HG03520 (cell line): ENCODE measurements around the gene MYO5B.
A peak's percentile ranks its signal among the peaks of the same experiment; 100 is the strongest.
"Not testable (repeated sequence)": the region's sequence is repeated elsewhere in the genome, so short reads cannot be mapped to it uniquely, and the experiment has no call there.

ENCODE experiments used
- ATAC-seq: cut with Tn5 transposase; IDR thresholded peaks from one replicate; pipeline ENCODE4 v1.9.1; 2021; ENCODE audit warnings: mild to moderate bottlenecking, moderate library complexity; ENCODE audit not compliant: unreplicated experiment

Gene MYO5B

GRCh38 chr18:49813319-49814146 lies 381.4 kb downstream of the MYO5B start, which contains the start of gene ACAA2:
ACAA2 (minus strand) TSS chr18:49813533; CDS start chr18:49813484, 49 bp downstream.
- ATAC-seq = peak; percentile 81

- ATAC-seq = peak; percentile 13
Measured at GRCh38 chr18:49813069-49813318, 382.0 kb downstream of the MYO5B start.

- ATAC-seq = no peak
Measured at GRCh38 chr18:49812286-49813068, 382.5 kb downstream of the MYO5B start.

GRCh38 chr18:49811151-49811938 lies 383.6 kb downstream of the MYO5B start:
- no peak for ATAC-seq

- not testable (repeated sequence) for ATAC-seq
Measured at GRCh38 chr18:49808553-49809191, 386.3 kb downstream of the MYO5B start.

- no peak for ATAC-seq
Measured at GRCh38 chr18:49804096-49804495, 390.9 kb downstream of the MYO5B start.

- no peak for ATAC-seq
Measured at GRCh38 chr18:49802623-49803022, 392.3 kb downstream of the MYO5B start.

GRCh38 chr18:49800491-49800890 lies 394.5 kb downstream of the MYO5B start:
- not testable (repeated sequence) for ATAC-seq

- not testable (repeated sequence) for ATAC-seq
Measured at GRCh38 chr18:49799806-49800205, 395.1 kb downstream of the MYO5B start.

- ATAC-seq = no peak
Measured at GRCh38 chr18:49798001-49798400, 396.9 kb downstream of the MYO5B start.

GRCh38 chr18:49795612-49796552 lies 399.1 kb downstream of the MYO5B start:
- ATAC-seq = no peak

- no peak for ATAC-seq
Measured at GRCh38 chr18:49794743-49795142, 400.2 kb downstream of the MYO5B start.

GRCh38 chr18:49789560-49790134 lies 405.3 kb downstream of the MYO5B start:
- not testable (repeated sequence) for ATAC-seq

- ATAC-seq = peak; percentile 59
Measured at GRCh38 chr18:49788327-49788898, 406.5 kb downstream of the MYO5B start.

- no peak for ATAC-seq
Measured at GRCh38 chr18:49786019-49786720, 408.8 kb downstream of the MYO5B start.

GRCh38 chr18:49784427-49785185 lies 410.3 kb downstream of the MYO5B start:
- ATAC-seq = no peak

GRCh38 chr18:49783631-49784030 lies 411.3 kb downstream of the MYO5B start:
- ATAC-seq = not testable (repeated sequence)
